Fibroblast of pulmonary artery (primary cell): ENCODE measurements around the gene ESD.
A peak's percentile ranks its signal among the peaks of the same experiment; 100 is the strongest.

ENCODE experiments used
- DNase-seq: peaks from one replicate; pipeline ENCODE4 v3.0.0-alpha.2; 2010; ENCODE audit warnings: low read depth
- H3K4me3 ChIP-seq: replicated peaks from 2 replicates; pipeline ENCODE4 v1.5.1; 2011; ENCODE audit warnings: low read depth, mild to moderate bottlenecking, control low read depth, low read length, moderate library complexity
- TF ChIP-seq, protein P1 (sequence below): IDR thresholded peaks from 2 replicates; pipeline ENCODE4 v1.5.1; 2011; ENCODE audit warnings: mild to moderate bottlenecking, control low read depth, low read length, inconsistent platforms; ENCODE audit errors: missing control alignments

The ESD gene

GRCh38 chr13:46797501-46798237 lies 708 bp upstream of the ESD start:
- peak overlapping the region; percentile 79 for H3K4me3 ChIP-seq
- no peak for DNase-seq
- TF ChIP-seq, protein P1, sequence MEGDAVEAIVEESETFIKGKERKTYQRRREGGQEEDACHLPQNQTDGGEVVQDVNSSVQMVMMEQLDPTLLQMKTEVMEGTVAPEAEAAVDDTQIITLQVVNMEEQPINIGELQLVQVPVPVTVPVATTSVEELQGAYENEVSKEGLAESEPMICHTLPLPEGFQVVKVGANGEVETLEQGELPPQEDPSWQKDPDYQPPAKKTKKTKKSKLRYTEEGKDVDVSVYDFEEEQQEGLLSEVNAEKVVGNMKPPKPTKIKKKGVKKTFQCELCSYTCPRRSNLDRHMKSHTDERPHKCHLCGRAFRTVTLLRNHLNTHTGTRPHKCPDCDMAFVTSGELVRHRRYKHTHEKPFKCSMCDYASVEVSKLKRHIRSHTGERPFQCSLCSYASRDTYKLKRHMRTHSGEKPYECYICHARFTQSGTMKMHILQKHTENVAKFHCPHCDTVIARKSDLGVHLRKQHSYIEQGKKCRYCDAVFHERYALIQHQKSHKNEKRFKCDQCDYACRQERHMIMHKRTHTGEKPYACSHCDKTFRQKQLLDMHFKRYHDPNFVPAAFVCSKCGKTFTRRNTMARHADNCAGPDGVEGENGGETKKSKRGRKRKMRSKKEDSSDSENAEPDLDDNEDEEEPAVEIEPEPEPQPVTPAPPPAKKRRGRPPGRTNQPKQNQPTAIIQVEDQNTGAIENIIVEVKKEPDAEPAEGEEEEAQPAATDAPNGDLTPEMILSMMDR = no peak

DNA sequence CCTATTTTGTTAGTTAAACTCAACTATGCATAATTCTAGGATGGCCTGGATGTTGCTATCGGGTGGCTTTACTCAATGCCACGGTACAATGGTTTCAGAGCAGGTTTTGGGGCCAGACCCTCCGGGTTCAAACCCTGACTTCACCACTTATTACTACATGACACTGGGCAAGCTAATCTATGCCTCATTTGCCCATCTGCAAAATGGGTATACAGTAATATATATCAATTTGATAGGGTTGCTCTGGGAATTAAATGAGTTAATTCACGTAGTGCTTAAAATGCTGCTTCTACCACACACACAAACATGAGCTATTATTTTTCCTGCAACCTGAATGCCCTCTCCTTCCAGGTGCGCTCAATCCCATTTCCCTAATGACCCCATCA lies 839 bp downstream of the ESD start:
- H3K4me3 ChIP-seq = peak overlapping the region; percentile 79
- TF ChIP-seq, protein P1 = no peak
- no peak for DNase-seq

DNA sequence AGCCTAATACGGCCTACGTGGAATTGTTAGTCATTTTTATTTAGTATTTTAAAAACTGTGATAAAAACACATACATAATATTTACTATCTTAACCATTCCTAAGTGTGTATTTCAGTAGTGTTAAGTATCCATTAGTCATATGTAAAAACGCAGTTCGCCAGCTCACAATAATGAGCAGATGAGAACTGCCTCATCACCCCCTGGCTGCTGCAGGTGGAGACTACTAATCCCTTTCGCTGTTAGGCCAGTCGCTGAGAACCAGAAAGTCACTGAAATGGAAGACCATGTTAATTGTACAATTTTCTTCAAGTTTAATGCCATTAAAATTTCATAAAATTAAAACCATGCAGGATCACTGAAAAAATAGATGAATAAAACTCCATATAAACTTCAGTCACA lies 1.6 kb downstream of the ESD start:
- H3K4me3 ChIP-seq = no peak overlapping the region
- TF ChIP-seq, protein P1 = no peak
- no peak for DNase-seq

DNA sequence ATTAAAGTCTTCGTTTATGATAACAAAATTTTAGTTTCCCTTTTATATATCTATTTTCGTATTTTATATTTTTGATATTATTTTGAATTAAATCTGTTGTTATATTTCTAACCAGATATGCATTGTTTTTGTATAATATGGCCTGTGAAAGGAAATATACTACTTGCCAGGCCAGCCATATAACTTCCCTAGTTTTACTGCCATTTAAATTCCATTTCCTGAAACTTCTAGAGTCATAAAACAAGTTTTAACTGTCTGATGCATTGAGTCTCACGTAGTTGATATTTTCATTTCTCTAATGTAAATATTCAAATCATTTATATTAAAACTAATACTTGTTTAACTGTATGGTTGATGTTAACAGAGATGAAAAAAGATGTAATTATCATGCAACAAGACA lies 13.5 kb downstream of the ESD start:
- no peak overlapping the region for H3K4me3 ChIP-seq
- TF ChIP-seq, protein P1 = no peak
- DNase-seq = no peak

DNA sequence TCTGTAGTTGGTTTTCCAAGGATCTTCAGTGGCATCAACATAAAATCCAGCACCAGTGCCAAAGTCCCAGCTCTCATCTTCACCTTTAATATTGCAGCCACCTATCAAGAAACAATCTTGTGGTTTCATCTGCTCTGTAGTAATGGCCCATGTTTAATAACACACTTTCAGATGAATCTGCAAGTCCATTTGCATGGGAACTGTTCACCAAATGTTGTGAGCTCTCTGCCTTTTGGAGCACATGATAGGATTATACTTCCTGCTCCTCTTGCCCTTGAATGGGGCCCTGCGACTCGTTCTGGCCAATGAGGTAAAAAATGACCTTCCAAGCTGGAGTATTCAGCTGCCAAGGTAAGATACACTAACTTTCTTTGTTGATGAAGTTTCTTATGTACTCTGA lies 14.3 kb downstream of the ESD start:
- DNase-seq = no peak
- no peak overlapping the region for H3K4me3 ChIP-seq
- TF ChIP-seq, protein P1 = no peak

DNA sequence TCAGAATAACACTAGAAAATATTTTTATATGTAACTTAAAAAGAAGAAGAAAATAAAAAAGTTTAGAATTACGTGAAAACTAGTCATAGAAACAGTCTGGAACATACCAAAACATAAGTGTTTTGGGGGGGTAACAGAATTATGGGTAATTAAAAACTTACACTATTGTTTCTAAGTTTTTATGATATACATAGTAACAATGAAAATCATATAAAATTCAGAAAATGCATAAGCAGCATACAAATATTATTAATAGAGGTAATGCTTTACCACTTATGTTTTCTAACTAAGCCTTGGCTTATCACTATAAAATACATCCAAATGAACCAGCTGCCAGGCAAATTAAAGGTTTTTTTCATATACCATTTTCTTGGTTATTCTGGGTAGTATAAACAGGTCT lies 14.9 kb downstream of the ESD start:
- H3K4me3 ChIP-seq = no peak overlapping the region
- TF ChIP-seq, protein P1 = no peak
- DNase-seq = no peak

DNA sequence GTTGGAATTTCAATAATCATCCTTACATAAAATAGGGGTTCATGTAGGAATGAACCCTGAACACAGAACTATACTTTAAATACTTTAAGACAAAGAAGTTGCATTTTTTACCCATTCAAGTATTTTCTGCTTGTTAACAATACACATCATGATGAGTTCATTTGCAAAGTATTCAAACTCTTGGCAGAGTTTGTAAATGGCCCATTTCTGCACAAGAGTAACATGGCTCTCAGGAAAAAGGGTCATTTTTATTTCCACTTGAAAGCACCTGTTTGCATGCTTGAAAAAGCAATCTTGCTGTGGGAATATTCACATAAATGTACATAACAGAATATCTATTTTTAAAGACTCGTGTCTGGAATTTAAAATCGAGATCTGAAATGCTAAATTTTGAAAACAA lies 18.1 kb downstream of the ESD start:
- TF ChIP-seq, protein P1 = no peak
- DNase-seq = peak; percentile 53
- H3K4me3 ChIP-seq = no peak overlapping the region
